ENCODE data around the gene NBPF11. TPM values are rescaled to one million over a fixed set of nuclear protein-coding genes. Genes with fewer than 3 reads are reported as not detected.
"Not testable (repeated sequence)": the region's sequence is repeated elsewhere in the genome, so short reads cannot be mapped to it uniquely, and the experiment has no call there.

Gene NBPF11, protein sequence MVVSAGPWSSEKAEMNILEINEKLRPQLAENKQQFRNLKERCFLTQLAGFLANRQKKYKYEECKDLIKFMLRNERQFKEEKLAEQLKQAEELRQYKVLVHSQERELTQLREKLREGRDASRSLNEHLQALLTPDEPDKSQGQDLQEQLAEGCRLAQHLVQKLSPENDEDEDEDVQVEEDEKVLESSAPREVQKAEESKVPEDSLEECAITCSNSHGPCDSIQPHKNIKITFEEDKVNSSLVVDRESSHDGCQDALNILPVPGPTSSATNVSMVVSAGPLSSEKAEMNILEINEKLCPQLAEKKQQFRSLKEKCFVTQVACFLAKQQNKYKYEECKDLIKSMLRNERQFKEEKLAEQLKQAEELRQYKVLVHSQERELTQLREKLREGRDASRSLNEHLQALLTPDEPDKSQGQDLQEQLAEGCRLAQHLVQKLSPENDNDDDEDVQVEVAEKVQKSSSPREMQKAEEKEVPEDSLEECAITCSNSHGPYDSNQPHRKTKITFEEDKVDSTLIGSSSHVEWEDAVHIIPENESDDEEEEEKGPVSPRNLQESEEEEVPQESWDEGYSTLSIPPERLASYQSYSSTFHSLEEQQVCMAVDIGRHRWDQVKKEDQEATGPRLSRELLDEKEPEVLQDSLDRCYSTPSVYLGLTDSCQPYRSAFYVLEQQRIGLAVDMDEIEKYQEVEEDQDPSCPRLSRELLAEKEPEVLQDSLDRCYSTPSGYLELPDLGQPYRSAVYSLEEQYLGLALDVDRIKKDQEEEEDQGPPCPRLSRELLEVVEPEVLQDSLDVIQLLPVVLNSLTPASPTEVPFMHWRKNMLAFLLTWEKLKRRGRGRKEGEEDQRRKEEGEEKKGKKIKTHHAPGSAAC
- 1 to 10 TPM; 7.4 to 9.6 TPM for total RNA-seq

GRCh38 chr1:148151911-148152656 lies at the start of gene NBPF11:
NBPF11 (minus strand) TSS chr1:148152281; CDS start chr1:148127003, 25,278 bp downstream.
- DNase-seq (peak; percentile 91), ATAC-seq (peak; percentile 99)
- CTCF ChIA-PET; H3K4me1 Mint-ChIP-seq; H3K9me3 Mint-ChIP-seq (ENCODE audit: low read depth); H3K36me3 Mint-ChIP-seq: not testable (repeated sequence)
- Mint-ChIP-seq H3K27me3 (peaks cover 15% of the 10 kb centered on the region), H3K4me3 (peak within 1 kb of the TSS; percentile 89), H3K27ac (peak within 1 kb of the TSS; percentile 81)

- H3K27me3 Mint-ChIP-seq; ATAC-seq; CTCF ChIA-PET; H3K9me3 Mint-ChIP-seq (ENCODE audit: low read depth); DNase-seq; H3K36me3 Mint-ChIP-seq; H3K27ac Mint-ChIP-seq; H3K4me3 Mint-ChIP-seq; H3K4me1 Mint-ChIP-seq: not testable (repeated sequence)
Observed at GRCh38 chr1:148197396-148197795, 45.3 kb upstream of the NBPF11 start.

- H3K9me3 Mint-ChIP-seq (ENCODE audit: low read depth); H3K4me1 Mint-ChIP-seq; DNase-seq; H3K27ac Mint-ChIP-seq; H3K27me3 Mint-ChIP-seq; CTCF ChIA-PET; H3K36me3 Mint-ChIP-seq; H3K4me3 Mint-ChIP-seq: not testable (repeated sequence)
- ATAC-seq: peak; percentile 30
Observed at GRCh38 chr1:148196949-148197348, 44.9 kb upstream of the NBPF11 start.

GRCh38 chr1:148195115-148195514 lies 43.0 kb upstream of the NBPF11 start:
- H3K4me1 Mint-ChIP-seq; H3K36me3 Mint-ChIP-seq; H3K4me3 Mint-ChIP-seq; CTCF ChIA-PET; H3K9me3 Mint-ChIP-seq (ENCODE audit: low read depth); ATAC-seq; H3K27ac Mint-ChIP-seq; H3K27me3 Mint-ChIP-seq; DNase-seq: not testable (repeated sequence)

DNA sequence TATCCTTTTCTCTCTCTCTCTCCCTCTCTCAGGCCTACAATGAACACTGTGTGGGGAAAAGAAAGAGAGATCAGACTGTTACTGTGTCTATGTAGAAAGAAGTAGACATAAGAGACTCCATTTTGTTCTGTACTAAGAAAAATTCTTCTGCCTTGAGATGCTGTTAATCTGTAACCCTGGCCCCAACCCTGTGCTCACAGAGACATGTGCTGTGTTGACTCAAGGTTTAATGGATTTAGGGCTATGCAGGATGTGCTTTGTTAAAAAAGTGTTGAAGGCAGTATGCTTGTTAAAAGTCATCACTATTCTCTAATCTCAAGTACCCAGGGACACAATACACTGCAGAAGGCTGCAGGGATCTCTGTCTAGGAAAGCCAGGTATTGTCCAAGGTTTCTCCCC lies 36.7 kb upstream of the NBPF11 start:
- H3K9me3 Mint-ChIP-seq (ENCODE audit: low read depth); H3K4me3 Mint-ChIP-seq; ATAC-seq; H3K36me3 Mint-ChIP-seq; CTCF ChIA-PET; H3K27ac Mint-ChIP-seq; H3K27me3 Mint-ChIP-seq; H3K4me1 Mint-ChIP-seq; DNase-seq: not testable (repeated sequence)

DNA sequence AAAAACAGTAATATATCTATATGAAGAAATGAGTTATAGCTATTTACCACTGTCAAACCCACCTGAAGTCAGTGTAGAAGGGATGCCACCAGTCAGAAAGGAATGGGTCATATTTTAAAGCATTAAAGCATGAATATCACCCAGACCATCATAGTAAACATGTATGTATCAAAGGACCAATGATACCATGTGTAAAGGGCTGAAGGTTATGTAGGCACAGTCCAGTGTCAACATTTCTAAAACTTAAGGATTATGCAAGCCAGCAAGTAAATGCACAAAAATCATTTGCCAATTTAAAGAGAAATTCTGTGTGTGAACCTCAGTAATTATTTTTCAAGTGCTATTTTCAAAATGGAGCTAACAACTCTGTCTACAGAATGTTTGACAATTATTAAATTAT lies 26.6 kb upstream of the NBPF11 start:
- H3K4me1 Mint-ChIP-seq; H3K27me3 Mint-ChIP-seq; ATAC-seq; H3K27ac Mint-ChIP-seq; H3K36me3 Mint-ChIP-seq; H3K9me3 Mint-ChIP-seq (ENCODE audit: low read depth); CTCF ChIA-PET; H3K4me3 Mint-ChIP-seq; DNase-seq: not testable (repeated sequence)

DNA sequence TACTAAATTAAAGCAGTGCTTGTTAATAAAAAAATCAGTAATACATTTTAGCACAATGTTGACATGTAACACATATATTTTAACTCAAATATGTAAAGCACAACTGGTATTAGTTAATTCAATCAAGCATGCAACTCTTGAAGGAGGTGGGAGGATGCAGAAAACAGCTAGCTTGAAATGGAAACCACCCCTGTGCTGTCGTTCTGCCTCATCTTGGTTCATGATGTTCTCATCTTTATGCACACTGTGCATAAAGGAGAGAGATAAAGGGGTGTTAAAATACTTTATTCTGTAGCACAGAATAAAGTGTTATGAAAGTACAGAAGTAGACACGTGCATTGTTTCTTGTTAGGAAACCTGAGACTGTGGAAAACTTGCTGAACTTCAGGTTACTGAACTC lies 23.3 kb upstream of the NBPF11 start:
- H3K9me3 Mint-ChIP-seq (ENCODE audit: low read depth); CTCF ChIA-PET; ATAC-seq; H3K27ac Mint-ChIP-seq; H3K27me3 Mint-ChIP-seq; H3K4me1 Mint-ChIP-seq; H3K4me3 Mint-ChIP-seq; H3K36me3 Mint-ChIP-seq; DNase-seq: not testable (repeated sequence)

GRCh38 chr1:148171995-148172394 lies 19.9 kb upstream of the NBPF11 start:
- CTCF ChIA-PET, DNase-seq: not testable (repeated sequence)
- H3K27me3 Mint-ChIP-seq: peaks cover 11% of the 10 kb centered on the region

DNA sequence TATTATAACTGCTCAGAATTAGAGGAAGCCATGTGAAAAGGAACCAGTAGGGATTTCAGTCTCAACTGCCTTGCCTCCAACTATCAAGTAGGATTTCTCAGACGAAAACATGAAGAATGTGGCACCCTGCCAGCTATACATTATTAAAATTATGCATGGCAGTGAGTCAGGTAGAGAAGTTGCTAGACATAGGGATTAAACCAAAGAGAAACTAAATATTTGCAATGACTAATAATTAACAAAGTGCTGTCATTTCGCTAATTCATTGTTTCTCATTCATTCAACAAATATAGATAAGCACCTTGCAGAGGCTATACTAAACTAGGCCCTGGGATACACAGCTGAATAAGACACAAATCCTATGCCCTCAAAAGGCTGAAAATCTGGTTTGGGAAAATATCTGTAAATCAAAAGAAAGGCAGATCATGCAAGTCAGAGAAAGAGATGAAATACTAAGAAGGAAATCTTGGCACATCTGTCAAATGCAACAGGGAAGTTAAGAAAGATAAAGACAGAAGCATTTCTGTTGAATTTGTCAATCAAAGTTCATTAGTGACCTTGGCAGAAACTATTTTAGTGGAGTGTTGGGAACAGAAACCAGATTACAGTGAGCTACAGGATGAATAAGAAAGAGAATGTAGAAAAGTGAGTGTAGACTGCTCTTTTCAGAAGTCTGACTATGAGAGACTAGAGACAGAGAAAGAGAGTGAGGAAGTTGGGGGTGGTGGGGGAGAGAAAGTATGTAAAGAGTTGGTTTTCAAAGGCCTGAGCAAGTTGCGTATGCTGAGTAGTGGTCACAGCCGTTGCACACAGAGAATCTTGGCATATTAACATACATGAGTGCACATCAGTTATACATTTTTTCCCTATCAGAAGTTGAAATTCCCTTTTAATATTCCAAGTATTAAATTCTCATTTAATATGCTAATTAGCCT lies 14.7 kb upstream of the NBPF11 start:
- CTCF ChIA-PET: no interaction called here
- no peaks in the 10 kb centered on the region for H3K9me3 Mint-ChIP-seq (ENCODE audit: low read depth)
- H3K36me3 Mint-ChIP-seq: no peaks in the 10 kb centered on the region
- H3K27ac Mint-ChIP-seq: no peak overlapping the region
- no peaks in the 10 kb centered on the region for H3K4me1 Mint-ChIP-seq
- H3K4me3 Mint-ChIP-seq: no peak overlapping the region
- peaks cover 32% of the 10 kb centered on the region for H3K27me3 Mint-ChIP-seq
- ATAC-seq (no peak), DNase-seq (no peak)

More at GRCh38 chr1:148171995-148172394, 19.9 kb upstream of the NBPF11 start:
- H3K9me3 Mint-ChIP-seq (ENCODE audit: low read depth); H3K27ac Mint-ChIP-seq; H3K4me1 Mint-ChIP-seq; H3K4me3 Mint-ChIP-seq; ATAC-seq; H3K36me3 Mint-ChIP-seq: not testable (repeated sequence)

- CTCF ChIA-PET: no interaction called here
- H3K36me3 Mint-ChIP-seq: no peaks in the 10 kb centered on the region
- DNase-seq (no peak), ATAC-seq (no peak)
- peaks cover 3% of the 10 kb centered on the region for H3K4me1 Mint-ChIP-seq
- no peak overlapping the region for H3K27ac Mint-ChIP-seq
- peaks cover 38% of the 10 kb centered on the region for H3K27me3 Mint-ChIP-seq
- no peak overlapping the region for H3K4me3 Mint-ChIP-seq
- no peaks in the 10 kb centered on the region for H3K9me3 Mint-ChIP-seq (ENCODE audit: low read depth)
Observed at GRCh38 chr1:148162363-148162762, 10.3 kb upstream of the NBPF11 start.

- CTCF ChIA-PET: no interaction called here
- ATAC-seq: no peak
- no peaks in the 10 kb centered on the region for H3K9me3 Mint-ChIP-seq (ENCODE audit: low read depth)
- DNase-seq: no peak
- H3K4me3 Mint-ChIP-seq: no peak overlapping the region
- peaks cover 32% of the 10 kb centered on the region for H3K27me3 Mint-ChIP-seq
- no peak overlapping the region for H3K27ac Mint-ChIP-seq
- H3K4me1 Mint-ChIP-seq: peaks cover 3% of the 10 kb centered on the region
- H3K36me3 Mint-ChIP-seq: no peaks in the 10 kb centered on the region
Observed at GRCh38 chr1:148161053-148161901, 9.2 kb upstream of the NBPF11 start.

Data from activated CD8-positive, alpha-beta memory T cell treated with anti-CD3 and anti-CD28 coated beads, Interleukin-2, amount 10 ng/mL, durations not matched to agents 7 days and 5 days (primary cell).